B cell (primary cell): Measurements from ENCODE around the gene RBM34. TPM values are rescaled to one million over a fixed set of nuclear protein-coding genes. Genes with fewer than 3 reads are reported as not detected.
"Not testable (repeated sequence)": the region's sequence is repeated elsewhere in the genome, so short reads cannot be mapped to it uniquely, and the experiment has no call there.

Experiments used
- ATAC-seq: fragments of 200-7000 bp; cut with Tn5 transposase; one replicate; pipeline ENCODE4 v1.10.0; 2021; ENCODE audit warnings: low read depth, mild to moderate bottlenecking, moderate number of reproducible peaks, moderate library complexity
- CTCF ChIA-PET: fragments of 350-600 bp; sonication (Branson Sonifier 250); formaldehyde crosslinking; loops from one replicate; lab custom pipeline; 2021; ENCODE audit warnings: antibody characterized with exemption, inconsistent platforms; lab: Charles Lee
- POLR2A ChIA-PET: fragments of 350-600 bp; sonication (Branson Sonifier 250); formaldehyde crosslinking; loops from one replicate; lab custom pipeline; 2021; ENCODE audit warnings: antibody characterized with exemption; lab: Charles Lee
- DNase-seq: peaks from one replicate; pipeline ENCODE4 v3.0.0; 2013
- H2AFZ ChIP-seq: 2 replicates; pipeline ENCODE4 v1.6.1; 2012; ENCODE audit warnings: mild to moderate bottlenecking, low read depth, low read length; ENCODE audit not compliant: insufficient read depth, poor library complexity, severe bottlenecking
- H3K27ac ChIP-seq, 2 donors: 1 replicate in 1 of 2; 2 replicates in 1 of 2; pipeline ENCODE4 v1.5.1; 2012 to 2013; ENCODE audit warnings: low read length in 2 of 2, mild to moderate bottlenecking in 2 of 2, moderate library complexity in 1 of 2
- H3K27me3 ChIP-seq, 4 experiments: fragments of 200-600 bp in 1 of 4; sonication (generic) in 1 of 4; replicated peaks in 1 of 4; 1 replicate in 2 of 4; 2 replicates in 2 of 4; pipeline versions ENCODE4 v1.6.1 to v1.7.0; 2013 to 2016; ENCODE audit warnings: low read length in 3 of 4, mild to moderate bottlenecking in 2 of 4, mixed read lengths in 1 of 4, moderate library complexity in 1 of 4; ENCODE audit not compliant: insufficient read depth in 4 of 4, control insufficient read depth in 3 of 4; ENCODE audit errors: control extremely low read depth in 1 of 4
- H3K36me3 ChIP-seq, 2 experiments: replicated peaks in 1 of 2; 1 replicate in 1 of 2; 2 replicates in 1 of 2; pipeline versions ENCODE4 v1.6.1 to v1.7.1; 2013; ENCODE audit warnings: low read length in 1 of 2; ENCODE audit not compliant: insufficient read depth in 2 of 2, control insufficient read depth in 1 of 2; ENCODE audit errors: control extremely low read depth in 1 of 2, extremely low read depth in 1 of 2
- H3K4me1 ChIP-seq, 2 donors: fragments of 200-600 bp in 1 of 2; sonication (generic) in 1 of 2; 1 replicate in 1 of 2; 2 replicates in 1 of 2; pipeline versions ENCODE4 v1.5.1 to v1.6.1; 2013 to 2017; ENCODE audit warnings: low read length in 2 of 2; ENCODE audit not compliant: control insufficient read depth in 2 of 2, insufficient read depth in 2 of 2
- H3K4me2 ChIP-seq: replicated peaks from 2 replicates; pipeline ENCODE3; 2012; ENCODE audit warnings: mild to moderate bottlenecking, low read depth, low read length; ENCODE audit not compliant: poor library complexity, severe bottlenecking
- H3K4me3 ChIP-seq, 5 experiments: fragments of 200-600 bp in 1 of 5; sonication (generic) in 1 of 5; 1 replicate in 3 of 5; 2 replicates in 2 of 5; pipeline versions ENCODE4 v1.5.1 to v1.7.0; 2011 to 2016; ENCODE audit warnings: low read length in 4 of 5, mild to moderate bottlenecking in 4 of 5, low read depth in 2 of 5, control low read depth in 1 of 5, moderate library complexity in 1 of 5; ENCODE audit not compliant: insufficient read depth in 1 of 5; ENCODE audit errors: control extremely low read depth in 1 of 5, extremely low read depth in 1 of 5
- H3K79me2 ChIP-seq: fragments of 200-600 bp; sonication (generic); one replicate; pipeline ENCODE4 v1.6.0; 2016; ENCODE audit warnings: low read length; ENCODE audit not compliant: control insufficient read depth, insufficient read depth
- H3K9ac ChIP-seq: fragments of 200-600 bp; sonication (generic); 2 replicates; pipeline ENCODE4 v1.6.1; 2017; ENCODE audit warnings: mild to moderate bottlenecking, low read length, moderate library complexity
- H3K9me3 ChIP-seq, 3 donors: one replicate each; pipeline versions ENCODE4 v1.6.1 to v1.7.1; 2013; ENCODE audit warnings: low read length in 2 of 3; ENCODE audit not compliant: control insufficient read depth in 2 of 3, insufficient read depth in 1 of 3; ENCODE audit errors: control extremely low read depth in 1 of 3
- H4K20me1 ChIP-seq: 2 replicates; pipeline ENCODE4 v1.6.0; 2012; ENCODE audit warnings: mild to moderate bottlenecking, low read length; ENCODE audit not compliant: insufficient read depth, control insufficient read depth, poor library complexity, severe bottlenecking
- H3K27ac Mint-ChIP-seq: one replicate; pipeline ENCODE4 v1.8.0; 2021; ENCODE audit warnings: mixed read lengths
- H3K27me3 Mint-ChIP-seq: one replicate; pipeline ENCODE4 v1.8.0; 2021; ENCODE audit warnings: mixed read lengths
- H3K4me1 Mint-ChIP-seq: one replicate; pipeline ENCODE4 v1.8.0; 2021; ENCODE audit warnings: mixed read lengths
- H3K4me3 Mint-ChIP-seq: one replicate; pipeline ENCODE4 v1.8.0; 2021; ENCODE audit warnings: mixed read lengths
- H3K9me3 Mint-ChIP-seq: one replicate; pipeline ENCODE4 v1.8.0; 2022; ENCODE audit warnings: mixed read lengths; ENCODE audit not compliant: insufficient read depth
- EZH2 ChIP-seq: IDR thresholded peaks from 2 replicates; pipeline ENCODE4 v1.6.1; 2012; ENCODE audit warnings: borderline replicate concordance, low read depth, mild to moderate bottlenecking, moderate library complexity, low read length; ENCODE audit not compliant: insufficient read depth, poor library complexity, severe bottlenecking
- WGBS: methylation state at CpG from one replicate; pipeline ENCODE4 v1.1.5; 2013; ENCODE audit warnings: missing lambda C conversion rate; ENCODE audit not compliant: insufficient coverage; 5-methylcytosine and 5-hydroxymethylcytosine counted together
- intact Hi-C: fragments of 100-400 bp; cut with micrococcal nuclease; formaldehyde crosslinking; loops from one replicate; pipeline ENCODE4 v1.10.0; 2022
- polyA plus RNA-seq: library from polyadenylated mRNA; depleted of rRNA; stranded (reverse); fragments of >200 nt; gene quantifications from 2 replicates; pipeline ENCODE4 v1.2.3, GENCODE V29; 2012
- total RNA-seq, 2 donors: library from RNA; stranded (reverse); fragments of 120-200 nt in 1 of 2; gene quantifications; 1 replicate in 1 of 2; 2 replicates in 1 of 2; pipeline versions ENCODE4 v1.2.3 to v1.2.4, GENCODE V29; 2013 to 2022
- TF ChIP-seq, protein P1 (sequence below): fragments of 200-600 bp; IDR thresholded peaks from one replicate; pipeline ENCODE4 v1.8.0; 2022; ENCODE audit warnings: antibody characterized with exemption, mild to moderate bottlenecking

Gene RBM34
- total and polyA plus RNA-seq, 2 donors (not counting 1 experiment from before 2014, with no cell fraction given), result 24.4 to 131 TPM

DNA sequence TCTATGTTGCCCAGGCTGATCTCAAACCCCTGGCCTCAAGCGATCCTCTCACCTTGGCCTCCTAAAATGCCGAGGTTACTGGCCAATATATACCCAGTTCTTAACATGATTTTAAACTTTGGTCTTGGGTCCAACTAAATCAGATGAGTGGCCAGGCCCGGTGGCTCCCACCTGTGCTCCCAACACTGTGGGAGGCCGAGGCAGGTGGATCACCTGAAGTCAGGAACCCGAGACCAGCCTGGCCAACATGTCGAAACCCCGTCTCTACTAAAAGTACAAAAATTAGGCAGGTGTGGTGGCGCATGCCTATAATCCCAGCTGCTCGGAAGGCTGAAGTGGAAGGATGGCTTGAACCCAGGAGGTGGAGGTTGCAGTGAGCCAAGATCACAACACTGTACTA lies 62.1 kb downstream of the RBM34 start:
- no peak overlapping the region for H2AFZ ChIP-seq

DNA sequence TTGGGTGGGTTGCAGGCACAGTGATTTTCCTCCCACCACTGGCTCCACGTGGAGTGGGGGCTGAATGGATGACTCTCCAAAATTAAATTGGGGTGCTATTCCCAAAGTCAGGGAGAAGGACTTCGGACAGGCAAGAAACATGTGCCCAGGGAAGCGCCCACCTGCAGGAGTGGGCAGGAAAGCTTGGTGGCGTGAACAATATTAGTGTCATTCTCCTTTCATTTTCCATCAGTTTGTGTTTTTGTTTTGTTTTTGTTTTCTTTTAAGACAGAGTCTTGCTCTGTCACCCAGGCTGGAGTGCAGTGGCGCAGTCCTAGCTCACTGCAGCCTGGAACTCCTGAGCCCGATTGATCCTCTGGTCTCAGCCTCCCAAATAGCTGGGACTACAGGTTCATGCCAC lies 62.5 kb downstream of the RBM34 start:
- Histone ChIP-seq H3K4me3 (no peak overlapping the region), H3K4me1 (peaks cover 0 to 29% of the 10 kb centered on the region in 2 donors), H3K27me3 (no peaks in the 10 kb centered on the region), H3K9me3 (peaks cover 0 to 4% (median 0%) of the 10 kb centered on the region in 3 donors), H3K27ac (no peak overlapping the region), H3K36me3 (no peaks in the 10 kb centered on the region), H4K20me1 (no peaks in the 10 kb centered on the region), H3K9ac (no peak overlapping the region), H3K79me2 (no peaks in the 10 kb centered on the region), H3K4me2 (no peak overlapping the region), H2AFZ (no peak overlapping the region)
- H3K4me1 Mint-ChIP-seq, result peaks cover 25% of the 10 kb centered on the region
- 100% methylated on average over 2 of the region's 6 CpGs for WGBS
- H3K27me3 Mint-ChIP-seq, result peaks cover 5% of the 10 kb centered on the region
- H3K4me3 Mint-ChIP-seq, result no peak overlapping the region
- ATAC-seq (no peak), DNase-seq (no peak)
- TF ChIP-seq EZH2, result no peak
- TF ChIP-seq, protein P1, sequence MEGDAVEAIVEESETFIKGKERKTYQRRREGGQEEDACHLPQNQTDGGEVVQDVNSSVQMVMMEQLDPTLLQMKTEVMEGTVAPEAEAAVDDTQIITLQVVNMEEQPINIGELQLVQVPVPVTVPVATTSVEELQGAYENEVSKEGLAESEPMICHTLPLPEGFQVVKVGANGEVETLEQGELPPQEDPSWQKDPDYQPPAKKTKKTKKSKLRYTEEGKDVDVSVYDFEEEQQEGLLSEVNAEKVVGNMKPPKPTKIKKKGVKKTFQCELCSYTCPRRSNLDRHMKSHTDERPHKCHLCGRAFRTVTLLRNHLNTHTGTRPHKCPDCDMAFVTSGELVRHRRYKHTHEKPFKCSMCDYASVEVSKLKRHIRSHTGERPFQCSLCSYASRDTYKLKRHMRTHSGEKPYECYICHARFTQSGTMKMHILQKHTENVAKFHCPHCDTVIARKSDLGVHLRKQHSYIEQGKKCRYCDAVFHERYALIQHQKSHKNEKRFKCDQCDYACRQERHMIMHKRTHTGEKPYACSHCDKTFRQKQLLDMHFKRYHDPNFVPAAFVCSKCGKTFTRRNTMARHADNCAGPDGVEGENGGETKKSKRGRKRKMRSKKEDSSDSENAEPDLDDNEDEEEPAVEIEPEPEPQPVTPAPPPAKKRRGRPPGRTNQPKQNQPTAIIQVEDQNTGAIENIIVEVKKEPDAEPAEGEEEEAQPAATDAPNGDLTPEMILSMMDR, result no peak
- intact Hi-C loops, result no loop called here
- ChIA-PET CTCF (interaction anchor here (0.7 to 2.0 kb wide), 2 partner anchors 88 to 501 kb away, joined by 3 to 5 read pairs; no protein-coding TSS in a partner anchor), POLR2A (no interaction called here)
- H3K9me3 Mint-ChIP-seq, result no peaks in the 10 kb centered on the region
- no peak overlapping the region for H3K27ac Mint-ChIP-seq

More for the DNA sequence above, 62.1 kb downstream of the RBM34 start:
- H3K4me2 ChIP-seq, result no peak overlapping the region
- DNase-seq (no peak), ATAC-seq (no peak)
- H3K79me2 ChIP-seq, result no peaks in the 10 kb centered on the region
- H3K36me3 ChIP-seq, result no peaks in the 10 kb centered on the region
- no peak overlapping the region for H3K9ac ChIP-seq
- TF ChIP-seq EZH2, result no peak
- TF ChIP-seq, protein P1, result no peak
- Mint-ChIP-seq H3K9me3 (no peaks in the 10 kb centered on the region), H3K27me3 (peaks cover under 1% of the 10 kb centered on the region), H3K4me3 (no peak overlapping the region), H3K27ac (no peak overlapping the region), H3K4me1 (peaks cover 24% of the 10 kb centered on the region)
- no peak overlapping the region for H3K4me3 ChIP-seq
- H3K9me3 ChIP-seq, result peaks cover 0 to 4% (median 0%) of the 10 kb centered on the region in 3 donors
- CTCF ChIA-PET, result interaction anchor here (0.7 to 2.0 kb wide), 2 partner anchors 88 to 501 kb away, joined by 3 to 5 read pairs; no protein-coding TSS in a partner anchor
- no peaks in the 10 kb centered on the region for H4K20me1 ChIP-seq
- peaks cover 0 to 28% of the 10 kb centered on the region in 2 donors for H3K4me1 ChIP-seq
- no peaks in the 10 kb centered on the region for H3K27me3 ChIP-seq
- intact Hi-C loops, result no loop called here
- POLR2A ChIA-PET, result no interaction called here
- 98% methylated on average over 7 of the region's 9 CpGs for WGBS
- no peak overlapping the region for H3K27ac ChIP-seq

DNA sequence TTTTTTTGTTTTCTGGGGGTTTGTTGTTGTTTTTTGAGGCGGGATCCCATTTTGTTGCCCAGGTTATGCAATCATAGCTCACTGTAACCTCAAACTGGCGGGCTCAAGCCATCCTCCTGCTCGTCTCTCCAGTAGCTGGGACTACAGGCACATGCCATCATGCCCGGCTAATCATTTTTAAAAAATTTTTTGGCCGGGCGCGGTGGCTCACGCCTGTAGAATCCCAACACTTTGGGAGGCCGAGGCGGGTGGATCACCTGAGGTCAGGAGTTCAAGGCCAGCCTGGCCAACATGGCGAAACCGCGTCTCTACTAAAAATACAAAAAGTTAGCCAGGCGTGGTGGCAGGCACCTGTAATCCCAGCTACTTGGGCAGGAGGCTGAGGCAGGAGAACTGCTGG lies 63.5 kb downstream of the RBM34 start:
- H3K4me3 Mint-ChIP-seq, H3K9me3 Mint-ChIP-seq, H2AFZ ChIP-seq, H3K4me3 ChIP-seq, H3K9ac ChIP-seq, H4K20me1 ChIP-seq, POLR2A ChIA-PET, H3K27ac Mint-ChIP-seq, H3K27me3 Mint-ChIP-seq, H3K4me2 ChIP-seq, DNase-seq, H3K9me3 ChIP-seq, H3K27me3 ChIP-seq, H3K79me2 ChIP-seq, ATAC-seq, intact Hi-C loops, H3K27ac ChIP-seq, H3K36me3 ChIP-seq: not testable (repeated sequence)
- peaks cover 0 to 27% of the 10 kb centered on the region in 2 donors for H3K4me1 ChIP-seq
- 95% methylated on average over 12 of the region's 14 CpGs for WGBS
- CTCF ChIA-PET, result interaction anchor here (1.2 to 5.5 kb wide), 2 partner anchors 14 to 319 kb away, joined by 4 to 35 read pairs; no protein-coding TSS in a partner anchor
- peaks cover 22% of the 10 kb centered on the region for H3K4me1 Mint-ChIP-seq
